ENCODE results near the gene STK10.
A peak's percentile ranks its signal among the peaks of the same experiment; 100 is the strongest.

Gene STK10

GRCh38 chr5:172079876-172080275, 108.1 kb downstream of the STK10 start:
- DNase-seq, result no peak

GRCh38 chr5:172078726-172079345, 109.2 kb downstream of the STK10 start:
- DNase-seq, result no peak

GRCh38 chr5:172077664-172078425, 110.2 kb downstream of the STK10 start:
- DNase-seq, result no peak

GRCh38 chr5:172076761-172077244, 111.2 kb downstream of the STK10 start:
- DNase-seq, result no peak

- DNase-seq, result no peak
These were observed 112.4 kb downstream of the STK10 start for GRCh38 chr5:172075656-172076055.

- DNase-seq, result no peak
These were observed 113.1 kb downstream of the STK10 start for GRCh38 chr5:172074896-172075295.

GRCh38 chr5:172071309-172071875, 116.6 kb downstream of the STK10 start:
- no peak for DNase-seq

GRCh38 chr5:172065431-172066065, 122.5 kb downstream of the STK10 start:
- DNase-seq, result no peak

- DNase-seq, result no peak
These were observed 123.3 kb downstream of the STK10 start for GRCh38 chr5:172064766-172065165.

GRCh38 chr5:172064358-172064757, 123.7 kb downstream of the STK10 start:
- no peak for DNase-seq

GRCh38 chr5:172063463-172064235, 124.4 kb downstream of the STK10 start:
- DNase-seq, result no peak

- no peak for DNase-seq
These were observed 128.3 kb downstream of the STK10 start for GRCh38 chr5:172059661-172060100.

- DNase-seq, result no peak
These were observed 129.9 kb downstream of the STK10 start for GRCh38 chr5:172058088-172058487.

- DNase-seq, result no peak
These were observed 132.0 kb downstream of the STK10 start for GRCh38 chr5:172055996-172056395.

- DNase-seq, result no peak
These were observed 132.6 kb downstream of the STK10 start for GRCh38 chr5:172055421-172055820.

- no peak for DNase-seq
These were observed 133.3 kb downstream of the STK10 start for GRCh38 chr5:172054611-172055153.

GRCh38 chr5:172052450-172053236, 135.4 kb downstream of the STK10 start:
- peak; percentile 10 for DNase-seq

GRCh38 chr5:172051643-172052339, 136.2 kb downstream of the STK10 start:
- no peak for DNase-seq

GRCh38 chr5:172050080-172050479, 137.9 kb downstream of the STK10 start:
- no peak for DNase-seq

GRCh38 chr5:172049226-172049796, 138.7 kb downstream of the STK10 start:
- DNase-seq, result no peak
